GM12873 (cell line): Measurements from ENCODE around the gene BMPER.

Experiments
- TF ChIP-seq, protein P1 (sequence below): IDR thresholded peaks from 2 replicates; pipeline ENCODE4 v1.5.1; 2012; ENCODE audit warnings: low read depth, mild to moderate bottlenecking, moderate library complexity, low read length, control low read depth; ENCODE audit not compliant: insufficient read depth; ENCODE audit errors: missing control alignments

Gene BMPER

DNA sequence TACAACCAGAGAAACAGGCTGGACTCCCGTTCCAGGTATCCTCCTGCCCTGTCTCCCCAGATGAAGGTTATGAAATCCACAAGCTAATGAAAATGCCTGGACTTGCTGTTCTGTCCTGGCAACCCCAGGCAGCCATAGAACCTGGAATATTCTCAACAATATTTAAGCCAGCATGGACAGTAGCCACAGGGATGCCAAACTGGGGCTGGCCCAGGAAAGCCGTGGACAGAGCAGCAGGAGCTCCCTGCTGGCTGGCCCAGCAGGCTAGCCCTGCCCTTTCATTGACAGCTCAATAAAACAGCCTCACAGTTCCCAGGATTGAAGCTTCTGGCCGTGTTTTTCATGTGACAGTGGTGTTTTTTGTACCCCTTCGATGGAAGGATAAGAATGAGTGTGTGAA lies 230.6 kb downstream of the BMPER start:
- TF ChIP-seq, protein P1, sequence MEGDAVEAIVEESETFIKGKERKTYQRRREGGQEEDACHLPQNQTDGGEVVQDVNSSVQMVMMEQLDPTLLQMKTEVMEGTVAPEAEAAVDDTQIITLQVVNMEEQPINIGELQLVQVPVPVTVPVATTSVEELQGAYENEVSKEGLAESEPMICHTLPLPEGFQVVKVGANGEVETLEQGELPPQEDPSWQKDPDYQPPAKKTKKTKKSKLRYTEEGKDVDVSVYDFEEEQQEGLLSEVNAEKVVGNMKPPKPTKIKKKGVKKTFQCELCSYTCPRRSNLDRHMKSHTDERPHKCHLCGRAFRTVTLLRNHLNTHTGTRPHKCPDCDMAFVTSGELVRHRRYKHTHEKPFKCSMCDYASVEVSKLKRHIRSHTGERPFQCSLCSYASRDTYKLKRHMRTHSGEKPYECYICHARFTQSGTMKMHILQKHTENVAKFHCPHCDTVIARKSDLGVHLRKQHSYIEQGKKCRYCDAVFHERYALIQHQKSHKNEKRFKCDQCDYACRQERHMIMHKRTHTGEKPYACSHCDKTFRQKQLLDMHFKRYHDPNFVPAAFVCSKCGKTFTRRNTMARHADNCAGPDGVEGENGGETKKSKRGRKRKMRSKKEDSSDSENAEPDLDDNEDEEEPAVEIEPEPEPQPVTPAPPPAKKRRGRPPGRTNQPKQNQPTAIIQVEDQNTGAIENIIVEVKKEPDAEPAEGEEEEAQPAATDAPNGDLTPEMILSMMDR: no peak

- TF ChIP-seq, protein P1: no peak
These were observed 231.4 kb downstream of the BMPER start for GRCh38 chr7:34136698-34137097.

GRCh38 chr7:34137176-34137575 lies 231.8 kb downstream of the BMPER start:
- TF ChIP-seq, protein P1: no peak

DNA sequence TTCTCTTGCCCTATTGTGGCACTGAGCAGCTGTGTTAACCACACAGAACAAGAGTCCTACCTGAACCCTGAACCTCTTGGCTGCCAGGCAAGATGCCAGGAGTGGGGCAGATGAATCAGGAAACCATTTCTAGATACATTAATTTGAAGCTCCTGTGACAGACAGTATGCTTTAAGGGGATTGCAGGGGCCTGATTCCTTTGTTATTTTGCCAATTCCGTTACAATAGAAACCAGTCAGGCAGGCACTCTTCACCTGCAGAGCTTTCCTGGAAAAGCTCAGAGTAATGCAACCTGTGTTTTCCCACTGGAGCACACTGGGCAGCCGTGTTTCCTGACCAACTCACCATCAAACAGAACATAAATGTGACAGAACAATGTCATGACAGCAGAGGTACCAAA lies 233.1 kb downstream of the BMPER start:
- TF ChIP-seq, protein P1: no peak

GRCh38 chr7:34139086-34139485 lies 233.7 kb downstream of the BMPER start:
- TF ChIP-seq, protein P1: no peak

GRCh38 chr7:34140066-34140465 lies 234.7 kb downstream of the BMPER start:
- TF ChIP-seq, protein P1: no peak

GRCh38 chr7:34143402-34143801 lies 238.1 kb downstream of the BMPER start:
- TF ChIP-seq, protein P1: no peak
